Measurements from ENCODE around the gene IP6K2. TPM values are rescaled to one million over a fixed set of nuclear protein-coding genes. Genes with fewer than 3 reads are reported as not detected.
"Not testable (repeated sequence)": the region's sequence is repeated elsewhere in the genome, so short reads cannot be mapped to it uniquely, and the experiment has no call there.

The IP6K2 gene
- total and polyA plus RNA-seq, 2 of the 8 experiments (the other 6 are each of a cell fraction or from before 2014, with no cell fraction given) = 95.8 to 144 TPM

DNA sequence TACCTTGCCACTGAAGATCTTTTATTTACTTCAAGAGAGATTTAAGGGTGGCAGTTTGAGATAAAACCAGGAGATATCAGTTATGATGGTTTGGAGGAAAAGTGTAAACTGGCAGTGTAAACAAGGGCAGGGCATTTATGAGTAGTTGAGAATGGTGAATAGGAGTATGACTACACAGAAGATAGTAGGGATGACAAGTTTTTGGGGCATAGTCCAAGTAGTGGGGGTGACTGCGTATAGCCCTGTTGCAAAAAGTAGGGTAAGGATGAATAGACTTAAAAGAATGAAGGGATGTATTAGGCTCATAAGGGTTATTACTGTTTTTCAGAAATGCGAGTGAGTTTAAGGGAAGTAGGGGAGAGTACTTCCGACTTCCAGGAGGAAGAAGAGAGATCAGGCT, 6.3 kb upstream of the IP6K2 start:
- not testable (repeated sequence) for H3K79me2 ChIP-seq (ENCODE audit: control insufficient read depth in 1 of 2, insufficient read depth in 2 of 2, low read length in 2 of 2); H3K9me3 ChIP-seq (ENCODE audit: insufficient read depth in 2 of 2, low read depth in 1 of 2, low read length in 1 of 2); H3K4me3 ChIP-seq (ENCODE audit: extremely low read depth in 1 of 4, insufficient read depth in 2 of 4, low read depth in 3 of 4, low read length in 4 of 4); H4K20me1 ChIP-seq (replicated peaks in 1 of 2; ENCODE audit: control insufficient read depth in 1 of 2, insufficient read depth in 2 of 2, low read length in 2 of 2); H3K23ac ChIP-seq (ENCODE audit: insufficient read length); H2BK120ac ChIP-seq (replicated peaks; ENCODE audit: low read depth, low read length); H3K27ac ChIP-seq (ENCODE audit: low read depth, low read length); H3K14ac ChIP-seq (ENCODE audit: insufficient read length); H2BK15ac ChIP-seq (ENCODE audit: low read length); H3K4me2 ChIP-seq (ENCODE audit: insufficient read depth in 1 of 2, low read depth in 2 of 2, low read length in 2 of 2); H2AFZ ChIP-seq (ENCODE audit: low read length); H3K4ac ChIP-seq (replicated peaks; ENCODE audit: insufficient read length, low read depth, low read length); H3K4me1 ChIP-seq (replicated peaks in 1 of 4; ENCODE audit: control insufficient read depth in 3 of 4, insufficient read depth in 4 of 4, low read length in 3 of 4); H4K8ac ChIP-seq (ENCODE audit: extremely low read depth, insufficient read depth, low read length); H3K18ac ChIP-seq (ENCODE audit: extremely low read depth, low read length); H3K36me3 ChIP-seq (ENCODE audit: control insufficient read depth in 2 of 4, insufficient read depth in 4 of 4, low read length in 3 of 4); DNase-seq (ENCODE audit: low read depth in 1 of 2, low spot score in 2 of 2); H2BK5ac ChIP-seq (ENCODE audit: low read depth, low read length); FAIRE-seq; H2AK5ac ChIP-seq (ENCODE audit: low read depth, low read length); H3K23me2 ChIP-seq (ENCODE audit: low read depth, low read length); H4K5ac ChIP-seq (ENCODE audit: insufficient read length, low read depth, low read length); H2BK20ac ChIP-seq (ENCODE audit: low read length); H2BK12ac ChIP-seq (ENCODE audit: low read depth, low read length); H3K27me3 ChIP-seq (replicated peaks in 1 of 4; ENCODE audit: control insufficient read depth in 3 of 4, extremely low read depth in 1 of 4, insufficient read depth in 3 of 4, low read length in 3 of 4); H3K56ac ChIP-seq (replicated peaks; ENCODE audit: insufficient read length, low read depth, low read length); H3K9ac ChIP-seq (replicated peaks in 1 of 4; ENCODE audit: extremely low read depth in 1 of 4, low read depth in 3 of 4, low read length in 3 of 4); H4K91ac ChIP-seq (replicated peaks; ENCODE audit: insufficient read length, low read length); H3K79me1 ChIP-seq (ENCODE audit: low read depth, low read length)
- POLR2A ChIA-PET (ENCODE audit: partially characterized antibody) = interaction anchor here (5.7 kb wide), 1 partner anchor 7 kb away, joined by 28 read pairs; the partner anchor contains the start of gene IP6K2
- 90% methylated on average over 3 of the region's 3 CpGs; no CpG with 5 or more reads in 1 of the 2 experiments for WGBS, 2 experiments (ENCODE audit: extremely low coverage in 1 of 2, insufficient coverage in 1 of 2, insufficient read length in 1 of 2, insufficient replicate concordance in 2 of 2, low coverage in 1 of 2, low lambda C conversion rate in 2 of 2, missing lambda C conversion rate in 1 of 2)
- CTCF ChIA-PET (ENCODE audit: partially characterized antibody) = interaction anchor here (5.8 kb wide), 1 partner anchor 15 kb away, joined by 40 read pairs; no protein-coding TSS in a partner anchor
